ENCODE measurements around the gene ZCCHC7.
"Not testable (repeated sequence)": the region's sequence is repeated elsewhere in the genome, so short reads cannot be mapped to it uniquely, and the experiment has no call there.

The ZCCHC7 gene

DNA sequence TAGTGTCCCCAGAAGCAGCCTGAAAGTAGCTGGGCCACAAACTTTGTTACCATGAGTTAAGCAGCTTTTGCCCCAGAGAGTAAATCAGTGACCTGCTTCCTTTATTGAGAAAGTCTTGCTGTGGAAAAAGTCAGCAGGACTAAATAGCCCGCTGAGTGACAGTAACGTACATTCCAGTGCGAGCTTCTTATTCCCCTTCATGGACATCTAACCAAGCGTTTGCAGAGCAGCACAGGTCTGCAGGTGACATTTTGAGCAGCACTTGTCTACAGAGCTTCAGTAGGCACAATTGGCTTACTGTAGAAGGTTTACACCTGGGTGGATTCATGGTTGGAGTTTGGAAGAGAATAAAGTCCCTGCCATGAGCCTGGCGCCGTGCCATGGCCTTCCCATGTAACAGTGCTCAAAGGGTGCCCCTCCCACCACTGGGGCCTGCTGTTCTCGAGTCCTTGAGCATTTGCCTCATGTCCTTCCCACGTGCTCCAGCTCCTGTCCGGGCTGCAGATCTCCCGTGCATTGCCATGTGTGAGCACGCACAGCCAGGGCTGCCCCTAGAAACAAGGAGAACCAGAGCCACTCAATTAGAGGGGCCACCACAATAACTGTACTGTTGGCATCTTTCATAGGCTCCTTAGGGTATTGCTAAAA, 260.8 kb downstream of the ZCCHC7 start:
- no peak for DNase-seq
- Mint-ChIP-seq H3K27ac (no peak overlapping the region), H3K27me3 (peaks cover 9% of the 10 kb centered on the region), H3K9me3 (no peaks in the 10 kb centered on the region), H3K4me1 (no peaks in the 10 kb centered on the region), H3K4me3 (no peak overlapping the region)
- ATAC-seq = no peak

DNA sequence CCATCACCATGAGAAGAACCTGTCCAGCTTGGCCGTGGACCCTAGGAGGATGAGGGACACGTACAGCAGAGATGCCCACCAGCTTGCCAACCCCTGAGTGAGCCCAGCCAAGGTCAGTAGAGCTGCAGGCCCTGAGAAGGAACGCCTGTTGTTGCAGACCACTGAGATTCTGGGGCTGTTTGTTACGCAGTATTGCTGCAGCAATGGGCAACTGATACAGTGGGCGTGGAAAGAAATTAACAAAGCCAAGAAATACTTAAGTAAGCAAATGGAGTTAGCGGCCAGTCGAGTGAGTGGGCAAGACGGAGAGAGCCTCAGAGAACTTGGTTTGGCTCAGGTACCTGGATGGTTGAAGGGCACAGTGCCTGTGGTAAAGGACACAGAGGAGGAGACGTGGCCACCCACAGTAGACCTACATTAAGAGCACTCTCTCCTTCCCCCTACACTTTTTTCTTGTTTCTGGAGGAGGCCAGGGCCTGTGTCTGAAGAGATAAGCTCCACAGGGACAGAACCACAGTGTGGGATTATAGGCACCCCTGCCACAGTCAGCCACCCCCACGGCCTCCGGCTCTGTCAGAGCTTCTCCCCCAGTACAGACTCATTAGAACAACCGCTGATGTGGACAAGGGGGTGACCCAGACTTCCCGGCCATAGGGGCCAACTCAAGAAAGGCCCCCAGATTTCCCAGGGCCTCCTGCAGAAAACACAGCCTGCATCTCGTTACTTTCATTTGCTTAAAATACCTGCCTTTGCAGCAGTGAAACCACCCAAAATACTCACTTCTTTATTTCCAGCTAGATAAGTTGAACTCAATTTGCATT, 262.0 kb downstream of the ZCCHC7 start:
- H3K4me1 Mint-ChIP-seq = no peaks in the 10 kb centered on the region
- no peak overlapping the region for H3K27ac Mint-ChIP-seq
- H3K4me3 Mint-ChIP-seq = no peak overlapping the region
- no peak for DNase-seq
- no peak for ATAC-seq
- no peaks in the 10 kb centered on the region for H3K27me3 Mint-ChIP-seq
- H3K9me3 Mint-ChIP-seq = no peaks in the 10 kb centered on the region

DNA sequence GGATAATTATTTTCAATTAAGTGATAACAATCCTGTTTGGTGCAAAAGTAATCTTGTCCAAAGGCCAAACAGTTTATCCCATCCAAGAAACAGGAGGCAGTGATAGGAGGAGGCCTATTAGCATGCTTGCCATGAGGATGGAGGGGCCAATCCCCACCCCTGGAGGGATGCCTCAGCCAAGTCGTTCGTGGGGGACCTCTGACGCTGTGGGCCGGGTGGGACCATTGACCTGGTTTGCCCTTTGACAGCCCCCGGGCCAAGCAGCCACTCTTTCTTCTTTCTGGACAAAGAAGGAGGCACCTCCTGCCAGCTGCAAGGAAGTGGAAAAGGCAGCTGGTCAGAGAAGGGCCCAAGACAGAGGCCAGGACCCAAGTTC, 262.6 kb downstream of the ZCCHC7 start:
- H3K4me3 Mint-ChIP-seq = no peak overlapping the region
- no peaks in the 10 kb centered on the region for H3K4me1 Mint-ChIP-seq
- ATAC-seq = no peak

DNA sequence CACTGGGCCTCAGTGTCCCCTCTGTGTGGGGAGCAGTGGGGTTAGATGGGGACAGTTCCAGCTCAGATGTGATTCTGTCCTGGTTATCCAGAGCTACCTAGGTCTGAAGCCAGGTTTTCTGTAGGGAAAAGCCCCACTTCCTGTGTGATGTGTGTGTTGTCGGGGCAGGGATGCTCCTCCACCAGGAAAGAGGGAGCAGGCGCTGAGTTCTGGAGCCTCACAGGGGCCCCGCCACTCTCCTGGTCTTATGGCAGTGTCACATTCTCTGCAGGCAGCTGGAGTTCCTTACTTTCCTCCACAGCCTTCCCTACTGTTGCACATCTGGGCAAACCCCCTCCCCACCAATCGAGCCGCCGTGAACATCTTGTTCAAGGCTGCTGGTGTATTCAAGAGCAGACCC, 263.0 kb downstream of the ZCCHC7 start:
- H3K9me3 Mint-ChIP-seq = no peaks in the 10 kb centered on the region
- H3K4me1 Mint-ChIP-seq = no peaks in the 10 kb centered on the region
- no peak overlapping the region for H3K4me3 Mint-ChIP-seq
- ATAC-seq (no peak), DNase-seq (no peak)
- H3K27me3 Mint-ChIP-seq = no peaks in the 10 kb centered on the region
- peak overlapping the region in 1 of 2 donors; percentile 76 for H3K27ac Mint-ChIP-seq

More for the DNA sequence above, 262.6 kb downstream of the ZCCHC7 start:
- Mint-ChIP-seq H3K27ac (no peak overlapping the region), H3K27me3 (no peaks in the 10 kb centered on the region), H3K9me3 (no peaks in the 10 kb centered on the region)
- DNase-seq = no peak

DNA sequence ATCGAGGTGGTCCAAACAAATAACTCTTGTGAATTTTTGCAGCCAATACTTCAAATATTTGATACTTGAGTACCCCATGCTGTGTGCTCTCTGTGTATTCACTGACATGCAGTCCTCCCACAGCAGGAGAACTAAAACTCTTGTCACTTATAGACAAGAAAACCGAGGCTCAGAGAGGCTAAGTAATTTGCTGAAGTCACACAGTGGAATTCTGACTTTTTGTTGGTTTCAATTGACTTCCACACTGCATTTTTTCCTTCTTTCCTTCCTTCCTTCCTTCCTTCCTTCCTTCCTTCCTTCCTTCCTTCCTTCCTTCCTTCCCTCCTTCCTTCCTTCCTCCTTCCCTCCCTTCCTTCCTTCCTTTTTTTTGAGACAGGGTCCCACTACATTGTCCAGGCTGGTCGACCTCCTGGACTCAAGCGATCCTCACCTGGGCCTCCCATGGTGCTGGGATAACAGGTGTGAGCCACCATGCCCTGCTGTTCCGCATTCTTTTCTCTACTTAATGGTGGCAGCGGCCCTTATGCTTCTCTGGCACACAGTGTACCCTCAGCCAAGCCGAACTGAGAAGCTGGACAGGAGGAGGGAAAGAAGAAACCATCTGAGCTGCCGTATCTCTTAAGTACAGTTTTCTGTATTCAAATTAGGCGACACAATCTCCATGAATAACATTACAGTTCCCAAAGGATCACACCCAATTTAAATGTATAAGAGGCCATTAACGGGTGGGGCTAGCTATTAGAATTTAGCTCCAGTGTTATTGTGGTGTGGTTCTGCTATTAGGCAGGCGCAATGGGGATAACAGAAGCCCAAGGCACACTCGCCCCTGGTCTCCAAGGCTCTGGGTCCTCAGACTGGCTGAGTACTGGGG, 263.7 kb downstream of the ZCCHC7 start:
- H3K4me3 Mint-ChIP-seq = no peak overlapping the region
- DNase-seq (no peak), ATAC-seq (no peak)
- H3K27ac Mint-ChIP-seq = peak overlapping the region in 1 of 2 donors; percentile 93
- H3K27me3 Mint-ChIP-seq = no peaks in the 10 kb centered on the region
- H3K9me3 Mint-ChIP-seq = no peaks in the 10 kb centered on the region
- H3K4me1 Mint-ChIP-seq = no peaks in the 10 kb centered on the region

DNA sequence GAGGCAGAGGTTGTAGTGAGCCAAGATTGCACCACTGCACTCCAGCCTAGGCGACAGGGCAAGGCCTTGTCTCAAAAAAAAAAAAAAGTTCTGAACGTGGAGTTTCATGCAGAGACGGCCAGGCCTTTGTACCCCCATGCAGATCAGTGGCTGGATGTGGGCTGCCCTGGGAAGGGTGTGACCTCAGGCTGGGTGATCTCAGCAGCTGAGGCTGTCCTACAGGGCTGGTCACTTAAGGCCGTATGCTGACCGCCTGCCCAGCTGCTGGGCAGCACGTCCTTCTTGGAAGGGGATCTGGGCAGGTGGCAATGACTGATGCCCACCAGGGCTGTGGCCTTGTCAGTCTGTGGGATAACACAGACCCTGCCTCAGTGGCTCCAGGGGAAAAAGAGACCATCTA, 264.9 kb downstream of the ZCCHC7 start:
- Mint-ChIP-seq H3K9me3 (no peaks in the 10 kb centered on the region), H3K27ac (no peak overlapping the region), H3K4me1 (no peaks in the 10 kb centered on the region), H3K4me3 (no peak overlapping the region), H3K27me3 (no peaks in the 10 kb centered on the region)
- DNase-seq = no peak
- ATAC-seq = no peak

DNA sequence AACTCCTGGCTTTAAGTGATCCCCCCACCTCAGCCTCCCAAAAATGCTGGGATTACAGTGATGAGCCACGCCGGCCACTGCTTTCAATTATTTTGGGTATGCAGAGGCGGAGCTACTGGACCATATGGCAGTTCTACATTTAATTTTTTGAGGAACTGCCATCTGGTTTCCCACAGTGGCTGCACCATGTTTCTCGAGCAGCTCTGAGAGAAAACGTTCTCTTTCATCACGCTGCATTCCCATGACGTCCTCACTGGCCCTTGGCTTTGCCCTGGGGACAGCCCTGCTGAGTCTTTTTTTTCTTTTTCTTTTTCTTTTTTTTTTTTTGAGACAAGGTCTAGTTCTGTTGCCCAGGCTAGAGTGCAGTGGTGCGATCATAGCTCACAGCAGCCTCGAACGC, 266.6 kb downstream of the ZCCHC7 start:
- Mint-ChIP-seq H3K27me3 (no peaks in the 10 kb centered on the region), H3K9me3 (no peaks in the 10 kb centered on the region), H3K4me1 (peaks cover 5% of the 10 kb centered on the region), H3K27ac (no peak overlapping the region), H3K4me3 (no peak overlapping the region)
- no peak for ATAC-seq
- DNase-seq = no peak

DNA sequence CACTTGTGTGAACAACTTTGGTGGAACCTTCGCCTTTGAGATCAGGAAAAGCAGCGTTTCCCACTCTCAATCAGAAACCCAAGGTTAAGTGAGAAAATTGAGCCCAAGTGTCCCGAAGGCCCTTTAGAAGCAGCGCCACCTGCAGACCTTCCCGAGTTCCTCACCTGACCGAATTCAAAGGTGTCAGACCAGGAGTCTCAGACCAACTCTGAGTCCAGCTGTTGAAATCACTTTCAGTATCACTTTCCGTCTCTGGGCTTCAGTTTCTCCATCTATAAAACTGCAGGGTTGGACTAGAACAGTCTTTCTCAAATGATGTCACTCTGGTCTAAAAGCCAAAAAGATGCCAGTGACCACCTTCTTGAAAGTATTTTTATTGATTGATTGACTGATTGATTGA, 270.4 kb downstream of the ZCCHC7 start:
- ATAC-seq (peak; percentile 52), DNase-seq (peak in 1 of 2 donors; percentile 29)
- H3K4me3 Mint-ChIP-seq = no peak overlapping the region
- H3K9me3 Mint-ChIP-seq = no peaks in the 10 kb centered on the region
- H3K27me3 Mint-ChIP-seq = no peaks in the 10 kb centered on the region
- H3K4me1 Mint-ChIP-seq = peaks cover 5% of the 10 kb centered on the region
- H3K27ac Mint-ChIP-seq = no peak overlapping the region

DNA sequence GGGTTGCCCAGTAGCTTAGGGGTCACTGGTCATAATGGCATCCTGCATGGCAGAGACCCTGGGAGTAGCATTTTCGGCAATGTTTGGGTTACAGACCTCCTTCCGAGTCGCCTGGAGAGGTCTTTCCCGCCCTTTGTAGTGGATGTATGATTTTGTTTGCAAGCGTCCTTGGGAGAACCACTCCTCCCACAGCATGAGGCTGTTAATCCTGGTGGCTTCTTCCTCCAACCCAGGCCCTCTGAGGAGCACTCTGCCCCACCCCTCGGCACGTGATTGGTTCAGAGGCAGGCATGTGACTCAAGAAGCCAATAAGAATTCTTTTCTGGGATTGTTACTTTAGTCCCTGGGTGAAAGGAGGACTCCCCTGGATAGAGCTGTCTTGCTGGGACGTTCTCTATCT, 271.9 kb downstream of the ZCCHC7 start:
- no peak for DNase-seq
- Mint-ChIP-seq H3K27ac (no peak overlapping the region), H3K27me3 (no peaks in the 10 kb centered on the region), H3K4me1 (peaks cover 5% of the 10 kb centered on the region), H3K4me3 (no peak overlapping the region), H3K9me3 (no peaks in the 10 kb centered on the region)
- no peak for ATAC-seq

DNA sequence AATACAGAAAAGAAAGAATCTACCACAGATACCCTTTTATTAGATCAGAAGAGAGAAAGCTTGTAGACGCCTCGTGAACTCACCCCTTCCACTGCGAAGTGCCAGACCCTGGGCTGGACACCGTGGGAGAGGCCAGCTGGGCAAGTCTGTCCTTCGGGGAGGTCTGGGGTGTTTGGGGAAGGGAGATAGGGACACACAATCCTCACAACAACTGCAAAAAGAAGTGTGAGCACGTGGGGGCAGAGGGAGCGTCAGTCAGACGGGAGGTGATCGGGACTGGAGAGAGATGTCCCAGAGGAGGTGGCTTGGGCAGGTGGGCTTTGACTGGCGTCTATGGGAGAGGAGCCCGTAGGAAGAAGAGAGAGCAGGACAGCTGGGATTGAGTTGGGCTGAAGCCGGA, 274.9 kb downstream of the ZCCHC7 start:
- ATAC-seq (no peak), DNase-seq (no peak)
- Mint-ChIP-seq H3K27ac (peak overlapping the region in 1 of 2 donors; percentile 38), H3K4me1 (peaks cover 5% of the 10 kb centered on the region), H3K9me3 (no peaks in the 10 kb centered on the region), H3K27me3 (no peaks in the 10 kb centered on the region), H3K4me3 (no peak overlapping the region)

DNA sequence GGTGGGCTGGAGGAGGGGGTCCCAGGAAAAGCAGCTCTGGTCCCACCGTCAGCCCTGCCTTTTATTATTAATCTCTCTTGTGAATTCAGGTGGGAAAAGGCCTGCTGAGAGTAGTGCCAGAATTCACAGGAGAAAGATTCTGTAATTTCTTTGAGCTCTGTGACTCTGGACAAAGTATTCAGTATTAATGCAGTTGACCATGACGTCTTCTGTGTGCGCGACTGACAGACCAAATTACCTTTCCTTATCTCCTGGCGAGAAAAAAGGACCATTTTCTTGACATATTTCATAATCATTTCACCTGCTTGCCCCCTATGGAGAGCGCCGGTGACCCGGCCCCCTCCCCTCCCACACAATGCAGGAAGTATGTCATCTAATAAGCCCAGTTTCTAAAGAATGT, 275.3 kb downstream of the ZCCHC7 start:
- Mint-ChIP-seq H3K27me3 (no peaks in the 10 kb centered on the region), H3K9me3 (no peaks in the 10 kb centered on the region), H3K4me3 (no peak overlapping the region), H3K27ac (no peak overlapping the region), H3K4me1 (peaks cover 4% of the 10 kb centered on the region)
- ATAC-seq (no peak), DNase-seq (no peak)

DNA sequence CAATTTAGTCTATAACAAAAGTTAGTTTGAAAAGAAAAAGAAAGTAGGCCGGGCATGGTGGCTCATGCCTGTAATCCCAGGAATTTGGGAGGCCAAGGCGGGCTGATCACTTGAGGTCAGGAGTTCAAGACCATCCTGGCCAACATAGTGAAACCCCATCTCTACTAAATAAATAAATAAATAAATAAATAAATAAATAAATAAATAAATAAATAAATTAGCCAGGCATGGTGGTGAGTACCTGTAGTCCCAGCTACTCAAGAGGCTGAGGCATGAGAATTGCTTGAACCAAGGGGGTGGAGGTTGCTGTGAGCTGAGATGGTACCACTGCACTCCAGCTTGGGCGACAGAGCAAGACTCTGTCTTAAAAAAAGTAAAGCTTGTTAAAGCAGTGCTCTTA, 277.6 kb downstream of the ZCCHC7 start:
- H3K27me3 Mint-ChIP-seq, H3K4me1 Mint-ChIP-seq, ATAC-seq, H3K27ac Mint-ChIP-seq, DNase-seq, H3K4me3 Mint-ChIP-seq, H3K9me3 Mint-ChIP-seq: not testable (repeated sequence)

DNA sequence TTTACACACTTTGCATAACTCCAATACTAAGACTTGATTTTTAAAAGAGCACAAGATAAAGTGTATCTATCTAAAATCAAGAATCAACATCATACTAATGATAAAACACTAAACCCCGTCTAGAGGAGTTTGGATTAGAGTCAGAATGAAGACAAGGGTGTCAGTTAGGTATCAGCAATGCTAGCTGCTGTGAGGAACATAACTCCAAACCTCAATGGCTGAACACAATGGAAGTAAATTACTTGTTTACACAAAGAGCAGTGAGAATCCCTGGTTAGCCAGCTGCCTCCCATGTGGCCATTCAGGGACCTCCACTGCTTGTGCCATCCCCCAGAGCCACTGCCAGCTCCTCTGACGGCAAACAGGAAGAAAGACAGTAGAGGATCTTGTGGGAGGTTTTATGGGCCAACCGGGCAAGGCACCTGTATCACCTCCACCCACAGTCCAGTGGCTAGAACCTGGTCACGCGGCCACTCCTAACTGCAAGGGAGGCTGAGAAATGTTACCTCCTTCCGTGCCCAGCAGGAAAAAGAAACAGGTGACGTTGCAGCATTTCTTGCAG, 278.2 kb downstream of the ZCCHC7 start:
- H3K4me3 Mint-ChIP-seq = no peak overlapping the region
- DNase-seq = no peak
- no peak for ATAC-seq
- H3K4me1 Mint-ChIP-seq = peaks cover 8% of the 10 kb centered on the region
- no peaks in the 10 kb centered on the region for H3K27me3 Mint-ChIP-seq
- H3K27ac Mint-ChIP-seq = no peak overlapping the region
- H3K9me3 Mint-ChIP-seq = no peaks in the 10 kb centered on the region

DNA sequence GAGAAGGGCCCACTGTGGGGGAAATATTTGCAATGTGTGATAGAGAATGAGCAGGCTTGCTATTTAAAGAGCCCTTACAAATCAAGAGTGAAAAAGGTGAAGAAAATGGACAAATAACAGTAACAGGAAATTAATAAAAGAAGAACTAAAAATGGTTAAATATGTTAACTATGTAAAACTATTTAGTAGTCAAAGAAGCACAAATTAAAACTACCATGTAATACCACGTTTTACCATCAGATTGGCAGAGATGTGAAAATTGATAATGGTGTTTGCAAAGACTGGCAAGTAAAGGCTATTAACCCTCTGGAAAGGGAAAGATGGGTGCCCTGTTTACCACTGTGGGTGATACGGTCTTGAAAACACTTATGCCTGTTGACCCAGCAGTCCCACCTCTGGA, 279.0 kb downstream of the ZCCHC7 start:
- Mint-ChIP-seq H3K27me3 (no peaks in the 10 kb centered on the region), H3K4me1 (peaks cover 8% of the 10 kb centered on the region), H3K4me3 (no peak overlapping the region), H3K27ac (no peak overlapping the region), H3K9me3 (no peaks in the 10 kb centered on the region)
- no peak for ATAC-seq
- no peak for DNase-seq

DNA sequence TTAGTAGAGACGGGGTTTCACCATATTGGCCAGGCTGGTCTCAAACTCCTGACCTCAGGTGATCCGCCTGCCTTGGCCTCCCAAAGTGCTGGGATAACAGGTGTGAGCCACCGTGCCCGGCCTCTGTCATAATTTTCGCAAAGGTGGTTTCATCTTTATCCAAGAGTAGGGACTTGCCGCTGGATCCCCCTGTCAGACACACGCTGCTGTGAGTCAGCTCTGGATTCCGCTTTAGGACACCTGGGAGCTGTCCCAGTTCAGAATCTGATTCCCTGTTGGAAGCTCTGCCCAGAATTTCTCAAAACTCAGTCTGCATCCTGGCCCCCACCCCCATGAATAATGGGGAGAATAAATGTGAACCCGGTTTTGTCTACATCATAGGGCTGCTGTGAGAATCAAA, 284.2 kb downstream of the ZCCHC7 start:
- Mint-ChIP-seq H3K9me3 (no peaks in the 10 kb centered on the region), H3K4me3 (no peak overlapping the region), H3K27me3 (no peaks in the 10 kb centered on the region), H3K4me1 (peaks cover 14% of the 10 kb centered on the region), H3K27ac (no peak overlapping the region)
- no peak for ATAC-seq
- no peak for DNase-seq

DNA sequence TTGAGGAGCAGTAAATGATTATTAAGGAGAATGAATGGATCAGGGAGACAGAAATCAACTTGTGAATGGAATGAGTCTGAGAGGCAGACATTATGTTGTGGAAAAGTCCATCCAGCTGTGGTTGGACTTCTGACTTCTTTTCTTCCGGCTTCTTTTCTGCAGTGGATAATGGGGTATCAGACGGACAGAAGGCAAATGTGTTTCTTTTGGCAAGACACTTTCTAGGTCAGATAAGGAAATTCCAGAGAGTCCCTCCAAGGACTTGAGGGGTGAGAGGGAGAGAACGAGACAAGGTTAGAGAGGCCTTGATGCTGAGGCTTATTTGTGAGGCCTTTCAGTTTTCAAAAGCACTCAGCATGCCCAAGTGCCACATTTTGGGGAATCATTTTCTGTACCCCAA, 285.0 kb downstream of the ZCCHC7 start:
- H3K9me3 Mint-ChIP-seq = no peaks in the 10 kb centered on the region
- peaks cover 18% of the 10 kb centered on the region for H3K4me1 Mint-ChIP-seq
- H3K27ac Mint-ChIP-seq = no peak overlapping the region

More for the DNA sequence above, 285.0 kb downstream of the ZCCHC7 start:
- Mint-ChIP-seq H3K4me3 (no peak overlapping the region), H3K27me3 (no peaks in the 10 kb centered on the region)
- ATAC-seq (no peak), DNase-seq (no peak)
